Left ventricle myocardium inferior (tissue), 1 donor: ENCODE results near the gene RBM4. TPM values are rescaled to one million over a fixed set of nuclear protein-coding genes. Genes with fewer than 3 reads are reported as not detected.

ENCODE experiments used
- DNase-seq: peaks from one replicate; pipeline ENCODE4 v3.0.0-alpha.2; 2020
- H3K27ac ChIP-seq: fragments of 200-600 bp; replicated peaks from 2 replicates; pipeline ENCODE4 v1.8.0; 2021
- H3K27me3 ChIP-seq: fragments of 200-600 bp; 2 replicates; pipeline ENCODE4 v1.8.0; 2021; ENCODE audit warnings: low read depth
- H3K36me3 ChIP-seq: fragments of 200-600 bp; 2 replicates; pipeline ENCODE4 v1.8.0; 2021
- H3K4me1 ChIP-seq: fragments of 200-600 bp; 2 replicates; pipeline ENCODE4 v1.8.0; 2021
- H3K4me3 ChIP-seq: fragments of 200-600 bp; 2 replicates; pipeline ENCODE4 v1.8.0; 2021; ENCODE audit warnings: mild to moderate bottlenecking, moderate library complexity
- H3K9me3 ChIP-seq: fragments of 200-600 bp; replicated peaks from 2 replicates; pipeline ENCODE4 v1.8.0; 2021
- intact Hi-C: fragments of 100-400 bp; cut with micrococcal nuclease; formaldehyde crosslinking; loops from one replicate; pipeline ENCODE4 v1.11.0; 2022
- total RNA-seq: library from RNA; stranded (reverse); fragmentation: NEBNext Ultra II Directional; extraction: Animal tissue kit (Norgen Biotek cat#: 25700); gene quantifications from one replicate; pipeline ENCODE4 v1.2.1, GENCODE V29; 2021
- TF ChIP-seq, protein P1 (sequence below): fragments of 200-600 bp; IDR thresholded peaks from 2 replicates; pipeline ENCODE4 v1.8.0; 2021; ENCODE audit warnings: antibody characterized with exemption, mild to moderate bottlenecking, borderline replicate concordance
- donor health status: DM: no; HTN: yes; CAD: no; lungs with severe emphysema.

RBM4 gene
- total RNA-seq, 1 donor from 2014 or later, result 57.1 TPM

DNA sequence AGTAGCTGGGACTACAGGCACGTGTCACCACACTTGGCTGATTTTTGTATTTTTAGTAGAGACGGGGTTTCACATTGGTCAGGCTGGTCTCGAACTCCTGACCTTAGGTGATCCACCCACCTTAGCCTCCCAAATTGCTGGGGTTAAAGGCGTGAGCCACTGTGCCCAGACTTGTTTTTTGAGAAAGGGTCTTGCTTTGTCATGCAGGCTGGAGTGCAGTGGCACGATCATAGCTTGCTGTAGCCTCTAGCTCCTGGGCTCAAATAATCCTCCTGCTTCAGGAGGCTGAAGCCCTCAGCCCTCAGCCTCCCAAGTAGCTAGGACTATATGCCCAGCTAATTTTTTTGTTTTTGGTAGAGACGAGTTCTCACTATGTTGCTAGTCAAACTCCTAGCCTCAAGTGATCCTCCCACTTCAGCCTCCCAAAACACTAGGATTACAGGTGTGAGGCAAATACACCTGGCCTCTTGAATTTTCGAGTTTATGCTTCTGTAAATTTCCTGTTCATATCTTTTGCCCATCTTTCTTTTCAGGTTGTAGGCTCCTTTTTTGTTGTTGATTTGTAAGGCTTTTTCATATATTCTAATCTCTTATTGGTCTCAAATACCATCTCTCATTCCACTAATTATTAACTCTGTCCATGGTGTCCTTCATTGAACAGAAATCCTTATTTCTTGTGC, 42.6 kb downstream of the RBM4 start:
- no peak for DNase-seq
- TF ChIP-seq, protein P1, sequence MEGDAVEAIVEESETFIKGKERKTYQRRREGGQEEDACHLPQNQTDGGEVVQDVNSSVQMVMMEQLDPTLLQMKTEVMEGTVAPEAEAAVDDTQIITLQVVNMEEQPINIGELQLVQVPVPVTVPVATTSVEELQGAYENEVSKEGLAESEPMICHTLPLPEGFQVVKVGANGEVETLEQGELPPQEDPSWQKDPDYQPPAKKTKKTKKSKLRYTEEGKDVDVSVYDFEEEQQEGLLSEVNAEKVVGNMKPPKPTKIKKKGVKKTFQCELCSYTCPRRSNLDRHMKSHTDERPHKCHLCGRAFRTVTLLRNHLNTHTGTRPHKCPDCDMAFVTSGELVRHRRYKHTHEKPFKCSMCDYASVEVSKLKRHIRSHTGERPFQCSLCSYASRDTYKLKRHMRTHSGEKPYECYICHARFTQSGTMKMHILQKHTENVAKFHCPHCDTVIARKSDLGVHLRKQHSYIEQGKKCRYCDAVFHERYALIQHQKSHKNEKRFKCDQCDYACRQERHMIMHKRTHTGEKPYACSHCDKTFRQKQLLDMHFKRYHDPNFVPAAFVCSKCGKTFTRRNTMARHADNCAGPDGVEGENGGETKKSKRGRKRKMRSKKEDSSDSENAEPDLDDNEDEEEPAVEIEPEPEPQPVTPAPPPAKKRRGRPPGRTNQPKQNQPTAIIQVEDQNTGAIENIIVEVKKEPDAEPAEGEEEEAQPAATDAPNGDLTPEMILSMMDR, result no peak
- Histone ChIP-seq H3K36me3 (peaks cover 4% of the 10 kb centered on the region), H3K4me1 (peaks cover 20% of the 10 kb centered on the region), H3K9me3 (no peaks in the 10 kb centered on the region), H3K4me3 (no peak overlapping the region), H3K27ac (no peak overlapping the region), H3K27me3 (no peaks in the 10 kb centered on the region)
- intact Hi-C loops, result loop anchor here (5.0 kb wide), 1 partner anchor 274 kb away; no protein-coding TSS in a partner anchor

DNA sequence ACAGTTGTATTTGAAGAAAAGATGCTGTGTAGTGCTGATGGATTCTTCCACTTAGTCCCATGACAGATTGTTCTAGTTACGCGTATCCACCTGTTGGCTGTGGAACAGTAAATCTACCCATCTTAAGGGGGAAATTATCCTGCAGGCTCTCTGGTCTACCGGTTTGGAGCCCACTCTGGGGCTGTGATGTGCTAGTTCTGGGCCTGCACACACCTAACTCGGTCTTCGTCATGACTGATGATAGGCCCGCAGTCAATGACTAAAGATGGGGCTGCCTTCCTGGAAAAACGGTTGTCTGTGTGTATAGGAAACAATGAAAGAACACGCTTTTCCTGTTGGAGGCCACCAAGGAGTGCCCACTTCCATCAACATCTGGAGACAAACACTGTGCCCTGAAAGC, 45.4 kb downstream of the RBM4 start:
- no peaks in the 10 kb centered on the region for H3K4me1 ChIP-seq
- intact Hi-C loops, result loop anchor here (5.0 kb wide), 1 partner anchor 277 kb away; no protein-coding TSS in a partner anchor
- no peak for DNase-seq
- no peak overlapping the region for H3K4me3 ChIP-seq
- H3K9me3 ChIP-seq, result no peaks in the 10 kb centered on the region
- H3K27me3 ChIP-seq, result no peaks in the 10 kb centered on the region
- H3K27ac ChIP-seq, result no peak overlapping the region
- TF ChIP-seq, protein P1, result no peak
- H3K36me3 ChIP-seq, result no peaks in the 10 kb centered on the region

DNA sequence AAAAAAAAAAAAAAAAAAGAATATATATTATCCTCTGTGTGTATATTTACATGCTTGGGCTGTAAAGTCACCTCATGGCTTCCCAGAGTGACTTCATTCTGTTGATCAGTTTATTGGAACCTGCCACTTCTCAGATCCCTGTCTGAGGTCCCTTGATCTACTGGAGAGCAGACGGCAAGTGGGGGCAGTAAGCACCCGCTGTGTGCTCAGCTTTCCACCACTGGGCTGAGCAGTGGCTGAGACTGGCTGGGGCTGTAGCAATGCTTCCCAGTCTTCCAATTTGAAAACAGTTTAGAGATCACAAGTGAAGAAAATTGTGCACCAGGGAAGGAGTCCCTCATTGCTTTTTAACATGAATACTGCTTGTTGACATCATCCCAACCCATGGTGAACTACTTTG, 46.1 kb downstream of the RBM4 start:
- Histone ChIP-seq H3K27me3 (no peaks in the 10 kb centered on the region), H3K4me3 (no peak overlapping the region), H3K9me3 (no peaks in the 10 kb centered on the region), H3K4me1 (no peaks in the 10 kb centered on the region), H3K27ac (no peak overlapping the region), H3K36me3 (no peaks in the 10 kb centered on the region)
- TF ChIP-seq, protein P1, result no peak
- DNase-seq, result no peak
- intact Hi-C loops, result loop anchor here (5.0 kb wide), 1 partner anchor 277 kb away; no protein-coding TSS in a partner anchor

DNA sequence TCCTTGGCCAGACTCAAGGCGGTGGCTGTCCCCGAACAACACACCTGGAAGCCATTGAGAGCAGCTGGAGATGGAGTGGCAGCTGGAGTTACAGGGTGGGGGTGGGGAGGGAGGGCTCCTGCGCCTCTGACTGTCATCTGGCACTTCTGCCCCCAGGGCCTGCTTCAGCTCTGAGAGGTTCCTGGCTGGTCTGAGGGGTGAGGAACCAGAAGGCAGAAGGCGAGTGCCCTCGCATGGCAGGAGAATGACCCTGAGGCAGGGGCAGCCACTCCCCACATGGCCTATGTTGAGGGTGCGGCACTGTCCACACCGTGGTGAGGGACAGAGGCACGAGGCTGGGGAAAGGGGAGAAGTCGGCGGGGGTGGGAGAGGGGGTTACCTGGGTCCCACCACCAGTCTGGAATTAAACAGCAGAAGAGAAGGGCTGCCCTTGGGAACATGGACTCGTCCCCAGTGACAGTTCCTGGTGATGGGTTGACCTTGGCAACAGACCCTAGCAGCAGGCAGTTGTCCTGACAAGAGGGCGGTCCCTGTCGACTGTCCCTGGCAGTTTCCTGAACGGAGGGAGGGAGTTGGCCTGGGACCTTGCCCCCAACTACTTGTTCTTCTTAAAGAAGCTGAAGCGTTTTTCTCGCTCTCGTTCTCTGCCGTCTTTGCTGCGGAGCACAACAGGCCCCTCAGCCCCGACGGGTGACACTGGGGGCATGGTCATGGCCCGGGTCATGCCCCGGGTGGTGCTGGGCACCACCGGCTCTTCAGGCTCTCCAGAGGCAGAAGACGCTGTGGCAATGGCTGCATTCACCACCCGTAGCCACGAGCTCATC, 47.0 kb downstream of the RBM4 start:
- H3K9me3 ChIP-seq, result no peaks in the 10 kb centered on the region
- no peaks in the 10 kb centered on the region for H3K27me3 ChIP-seq
- no peaks in the 10 kb centered on the region for H3K4me1 ChIP-seq
- intact Hi-C loops, result no loop called here
- no peak overlapping the region for H3K27ac ChIP-seq
- H3K36me3 ChIP-seq, result no peaks in the 10 kb centered on the region
- no peak for DNase-seq
- TF ChIP-seq, protein P1, result no peak
- no peak overlapping the region for H3K4me3 ChIP-seq

DNA sequence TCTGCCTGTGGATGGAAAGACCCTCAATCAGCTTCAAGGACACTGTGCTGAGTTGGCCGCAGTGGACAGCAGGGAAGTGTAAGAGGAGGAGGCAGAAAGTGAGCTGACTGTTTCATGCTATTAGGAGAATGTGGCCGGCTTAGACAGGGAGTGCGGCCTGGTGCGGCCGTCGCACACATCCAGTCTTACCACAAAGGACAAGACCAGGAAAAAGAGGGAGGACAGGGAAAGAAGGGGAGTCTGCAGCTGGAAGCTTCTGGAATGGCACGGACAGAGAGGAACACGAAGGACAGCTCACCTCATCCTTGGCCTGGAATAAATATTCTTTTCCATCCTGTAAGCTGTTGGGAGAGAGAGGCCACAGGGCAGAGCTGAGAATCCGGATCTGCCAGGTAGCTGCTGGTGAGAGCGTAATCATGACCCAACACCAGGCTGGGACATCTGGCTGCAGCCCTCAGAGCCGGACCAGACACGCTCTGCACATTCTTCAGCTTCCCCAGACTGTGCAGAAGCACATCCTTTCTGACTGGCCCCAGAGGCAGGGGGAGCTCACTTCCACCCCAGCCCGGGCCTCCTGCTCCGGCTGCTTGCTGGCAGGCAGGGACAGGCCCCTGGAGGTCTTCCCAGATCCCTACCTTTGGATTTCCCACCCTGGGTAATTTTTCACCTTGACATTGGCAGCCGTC, 47.7 kb downstream of the RBM4 start:
- H3K27me3 ChIP-seq, result no peaks in the 10 kb centered on the region
- no peak for DNase-seq
- no peaks in the 10 kb centered on the region for H3K36me3 ChIP-seq
- H3K27ac ChIP-seq, result no peak overlapping the region
- intact Hi-C loops, result no loop called here
- no peaks in the 10 kb centered on the region for H3K4me1 ChIP-seq
- no peak overlapping the region for H3K4me3 ChIP-seq
- H3K9me3 ChIP-seq, result no peaks in the 10 kb centered on the region
- TF ChIP-seq, protein P1, result no peak
